GM21360 (cell line): ENCODE measurements around the gene LRRTM3.

Experiments used
- ATAC-seq: cut with Tn5 transposase; IDR thresholded peaks from one replicate; pipeline ENCODE4 v1.9.1; 2021; ENCODE audit warnings: mild to moderate bottlenecking, moderate library complexity; ENCODE audit not compliant: unreplicated experiment

LRRTM3 gene

DNA sequence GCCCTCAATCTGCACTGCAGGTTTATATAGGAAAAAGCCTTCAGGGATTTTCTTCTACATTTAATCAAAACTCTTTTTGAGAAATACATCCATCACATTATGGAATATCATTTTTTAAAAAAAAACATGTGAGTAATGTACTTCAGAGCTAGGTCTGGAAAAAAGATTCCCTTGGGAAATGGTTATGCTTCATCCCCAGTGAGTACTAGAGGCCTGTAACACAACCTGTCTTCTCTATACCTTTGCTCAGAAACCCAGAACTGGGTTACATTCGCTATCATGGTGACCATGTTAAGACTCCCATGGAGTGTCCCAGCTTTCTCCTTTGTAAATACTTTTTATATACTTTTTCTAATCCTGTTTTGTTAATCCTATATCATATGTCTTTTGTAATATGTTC, 186.9 kb downstream of the LRRTM3 start:
- ATAC-seq: no peak

DNA sequence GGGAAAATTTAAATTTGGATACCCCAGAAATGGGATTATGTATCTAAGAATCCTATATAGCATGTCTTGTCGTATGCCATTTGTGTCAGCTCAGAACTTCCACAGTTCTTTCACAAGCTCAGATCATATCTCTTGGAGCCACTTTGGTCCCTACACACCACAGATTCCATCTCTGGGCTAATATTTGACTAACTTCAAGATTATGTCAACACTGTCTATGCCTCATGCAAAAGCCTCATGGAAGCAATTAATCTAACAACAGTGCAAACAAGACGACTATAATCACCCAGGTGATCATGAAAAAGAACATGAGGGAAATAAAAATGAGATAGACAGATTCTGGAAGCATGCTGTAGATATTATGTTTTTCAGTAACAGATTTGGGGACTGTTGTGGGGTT, 189.1 kb downstream of the LRRTM3 start:
- ATAC-seq: no peak

DNA sequence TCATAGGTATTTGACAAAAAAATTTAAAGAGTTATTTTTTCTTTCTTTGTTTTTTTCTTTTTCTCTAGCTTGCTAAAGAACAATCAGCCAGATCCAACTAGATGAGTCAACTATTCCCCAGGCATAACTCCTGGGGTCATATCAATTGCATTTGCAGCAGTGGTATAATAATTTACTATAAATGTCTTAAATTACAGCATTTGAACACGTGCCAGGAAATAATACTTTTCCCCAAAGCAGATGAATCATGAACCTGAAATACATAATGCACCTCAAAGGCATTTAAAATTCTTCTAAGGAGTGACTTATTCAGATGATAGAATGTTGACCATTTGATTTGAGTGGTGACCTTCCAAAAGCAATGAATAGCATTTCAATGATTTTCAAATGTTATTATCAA, 190.1 kb downstream of the LRRTM3 start:
- ATAC-seq: no peak

DNA sequence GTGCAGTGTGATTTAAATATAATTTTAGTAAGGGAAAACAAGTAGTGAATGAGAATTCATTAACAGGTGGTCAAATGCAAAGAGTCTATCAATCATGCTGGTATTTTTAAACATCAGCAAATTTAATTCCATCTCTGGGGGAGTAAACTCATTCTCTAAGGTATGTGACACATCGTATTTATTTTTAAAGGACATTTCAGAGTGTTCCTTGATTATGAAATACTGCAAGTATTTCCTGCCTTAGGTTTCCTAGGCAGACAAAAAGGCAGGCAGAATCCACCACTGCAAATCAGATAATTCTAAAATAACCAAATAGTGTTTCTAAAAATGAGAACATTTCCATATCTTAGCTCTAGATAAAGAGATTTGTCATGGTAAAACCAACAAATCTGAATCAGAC, 193.8 kb downstream of the LRRTM3 start:
- no peak for ATAC-seq

DNA sequence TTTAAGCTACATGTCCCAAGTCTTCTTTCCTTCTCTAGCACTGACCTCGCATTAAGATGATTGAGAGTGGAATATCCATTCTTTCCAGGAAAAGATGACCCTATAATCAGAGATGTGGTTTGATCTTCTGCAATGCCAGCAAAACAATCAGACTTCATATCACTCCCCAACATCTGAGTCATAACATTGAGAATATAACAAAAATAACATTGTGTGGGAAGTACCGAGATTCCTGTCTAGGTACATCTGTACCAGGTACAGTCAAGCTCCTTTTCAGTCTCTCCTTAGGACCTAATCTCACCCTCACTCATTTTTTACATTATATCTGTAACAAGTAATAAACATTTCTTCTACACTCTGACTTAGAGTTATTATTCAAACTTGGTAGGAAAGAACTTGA, 201.6 kb downstream of the LRRTM3 start:
- ATAC-seq: no peak

DNA sequence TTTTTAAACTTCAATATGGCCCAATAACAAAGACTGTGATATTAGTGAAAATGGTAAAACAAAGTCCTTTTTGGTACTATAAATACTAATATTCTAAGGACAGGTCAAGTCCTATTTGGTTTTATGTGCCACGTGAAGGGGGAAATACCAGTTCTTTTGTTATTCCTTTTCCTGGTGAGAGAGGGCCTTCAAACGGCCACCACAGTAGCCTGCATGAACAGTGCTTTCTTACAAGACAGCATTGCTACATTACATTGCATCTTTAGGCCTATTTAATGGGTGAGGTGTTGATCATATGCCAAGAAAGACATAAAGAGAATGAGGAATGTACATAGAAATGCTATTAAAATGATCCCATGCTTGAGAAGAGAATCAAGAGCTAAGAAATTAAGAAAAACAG, 214.8 kb downstream of the LRRTM3 start:
- ATAC-seq: no peak

DNA sequence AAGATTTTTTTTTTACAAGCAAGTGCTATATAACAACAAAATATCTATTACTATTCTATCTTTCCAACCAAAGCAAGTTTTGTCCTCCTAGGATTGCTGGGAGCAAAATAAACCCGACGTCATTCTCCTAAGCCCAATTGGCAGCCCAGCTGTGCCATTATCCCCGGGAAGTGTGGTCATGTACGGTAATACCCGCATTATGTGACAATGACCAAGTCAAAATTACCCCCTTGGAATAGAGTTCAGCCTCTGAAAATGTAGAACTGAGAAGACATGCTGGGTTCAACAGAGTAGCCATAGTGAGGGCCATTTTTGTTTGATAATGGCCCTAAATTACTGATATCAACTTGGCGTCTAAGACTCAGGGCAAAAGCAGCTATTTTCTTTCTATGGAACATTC, 215.5 kb downstream of the LRRTM3 start:
- no peak for ATAC-seq

DNA sequence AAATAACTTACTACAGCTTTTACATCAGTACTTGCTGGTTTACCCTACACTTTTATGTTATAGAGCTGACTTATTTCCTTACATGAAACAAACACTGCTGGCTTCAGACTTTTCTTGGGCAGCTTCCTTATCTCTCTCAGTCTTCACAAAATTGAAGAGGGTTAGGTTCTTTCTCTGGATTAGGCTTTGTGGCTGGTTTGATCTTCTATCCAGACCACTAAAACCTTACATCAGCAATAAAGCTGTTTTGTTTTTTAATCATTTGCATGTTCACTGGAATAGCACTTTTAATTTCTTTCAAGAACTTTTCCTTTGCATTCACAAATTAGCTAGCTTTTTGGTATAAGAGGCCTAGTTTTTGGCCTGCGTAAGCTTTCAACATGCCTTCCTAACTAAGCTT, 218.7 kb downstream of the LRRTM3 start:
- no peak for ATAC-seq
